Natural killer cell (primary cell): ENCODE measurements around the gene PTBP2. TPM values are rescaled to one million over a fixed set of nuclear protein-coding genes. Genes with fewer than 3 reads are reported as not detected.

Experiments
- ATAC-seq, 3 donors: fragments of 150-1000 bp in 2 of 3; fragments of 200-7000 bp in 1 of 3; cut with Tn5 transposase; 1 replicate in 1 of 3; 2 replicates in 2 of 3; pipeline ENCODE4 v1.10.0; 2021; ENCODE audit warnings: mild to moderate bottlenecking in 2 of 3, moderate library complexity in 2 of 3
- DNase-seq, 2 donors: peaks; one replicate each; pipeline versions ENCODE4 v3.0.0 to v3.0.0-alpha.2; 2013 to 2021; ENCODE audit warnings: mixed read lengths in 1 of 2
- H3K27ac ChIP-seq: one replicate; pipeline ENCODE4 v1.5.1; 2013; ENCODE audit warnings: mild to moderate bottlenecking, low read length
- H3K27me3 ChIP-seq: one replicate; pipeline ENCODE4 v1.6.1; 2013; ENCODE audit warnings: low read length; ENCODE audit not compliant: control insufficient read depth, insufficient read depth
- H3K36me3 ChIP-seq: one replicate; pipeline ENCODE4 v1.6.1; 2013; ENCODE audit warnings: low read length; ENCODE audit not compliant: control insufficient read depth, insufficient read depth
- H3K4me1 ChIP-seq: one replicate; pipeline ENCODE4 v1.6.1; 2013; ENCODE audit warnings: low read length; ENCODE audit not compliant: control insufficient read depth, insufficient read depth
- H3K4me3 ChIP-seq: one replicate; pipeline ENCODE4 v1.5.1; 2013; ENCODE audit warnings: low read length
- H3K9me3 ChIP-seq: one replicate; pipeline ENCODE4 v1.6.1; 2013; ENCODE audit warnings: low read length; ENCODE audit not compliant: control insufficient read depth, insufficient read depth
- H3K27ac Mint-ChIP-seq, 2 donors: one replicate each; pipeline ENCODE4 v1.8.0; 2022; ENCODE audit warnings: mild to moderate bottlenecking in 2 of 2, mixed read lengths in 2 of 2, moderate library complexity in 1 of 2
- H3K27me3 Mint-ChIP-seq, 2 donors: one replicate each; pipeline ENCODE4 v1.8.0; 2022; ENCODE audit warnings: low read depth in 2 of 2, mixed read lengths in 2 of 2
- H3K36me3 Mint-ChIP-seq: one replicate; pipeline ENCODE4 v1.8.0; 2022; ENCODE audit warnings: mixed read lengths
- H3K4me1 Mint-ChIP-seq, 2 donors: one replicate each; pipeline ENCODE4 v1.8.0; 2022; ENCODE audit warnings: mixed read lengths in 2 of 2
- H3K4me3 Mint-ChIP-seq: one replicate; pipeline ENCODE4 v1.8.0; 2022; ENCODE audit warnings: mild to moderate bottlenecking, moderate library complexity, mixed read lengths
- H3K9me3 Mint-ChIP-seq, 2 donors: one replicate each; pipeline ENCODE4 v1.8.0; 2022; ENCODE audit warnings: mixed read lengths in 2 of 2
- CTCF ChIP-seq: fragments of 200-600 bp; IDR thresholded peaks from one replicate; pipeline ENCODE4 v1.8.0; 2022; ENCODE audit warnings: antibody characterized with exemption
- WGBS: methylation state at CpG from one replicate; pipeline ENCODE4 v1.1.7; 2013; ENCODE audit warnings: missing lambda C conversion rate; ENCODE audit not compliant: insufficient coverage; 5-methylcytosine and 5-hydroxymethylcytosine counted together
- intact Hi-C: fragments of 100-400 bp; cut with micrococcal nuclease; formaldehyde crosslinking; loops from one replicate; pipeline ENCODE4 v1.14.2; 2022
- total RNA-seq, 4 donors: library from RNA; stranded (reverse); fragments of 120-200 nt in 1 of 4; gene quantifications; one replicate each; pipeline versions ENCODE4 v1.2.3 to v1.2.4, GENCODE V29; 2013 to 2022

Gene PTBP2
- total RNA-seq, 3 donors from 2014 or later (not counting 1 experiment from before 2014, with no cell fraction given): 29.1 to 33.2 (median 33.1) TPM

GRCh38 chr1:96843196-96843595 is 121.6 kb downstream of the PTBP2 start:
- Mint-ChIP-seq H3K27me3 (no peaks in the 10 kb centered on the region), H3K36me3 (no peaks in the 10 kb centered on the region), H3K4me1 (no peaks in the 10 kb centered on the region), H3K27ac (no peak overlapping the region), H3K4me3 (no peak overlapping the region), H3K9me3 (no peaks in the 10 kb centered on the region)
- Histone ChIP-seq H3K9me3 (no peaks in the 10 kb centered on the region), H3K27ac (no peak overlapping the region), H3K27me3 (no peaks in the 10 kb centered on the region), H3K36me3 (no peaks in the 10 kb centered on the region), H3K4me3 (no peak overlapping the region), H3K4me1 (no peaks in the 10 kb centered on the region)
- DNase-seq (no peak), ATAC-seq (no peak)
- 65% methylated on average over 3 of the region's 3 CpGs for WGBS
- intact Hi-C loops: no loop called here
- no peak for TF ChIP-seq CTCF

- Histone ChIP-seq H3K4me3 (no peak overlapping the region), H3K27me3 (no peaks in the 10 kb centered on the region), H3K9me3 (no peaks in the 10 kb centered on the region), H3K36me3 (no peaks in the 10 kb centered on the region), H3K4me1 (no peaks in the 10 kb centered on the region), H3K27ac (no peak overlapping the region)
- H3K9me3 Mint-ChIP-seq: no peaks in the 10 kb centered on the region
- intact Hi-C loops: no loop called here
- no peaks in the 10 kb centered on the region for H3K27me3 Mint-ChIP-seq
- no peak for ATAC-seq
- no peak for TF ChIP-seq CTCF
- H3K4me1 Mint-ChIP-seq: no peaks in the 10 kb centered on the region
- no peak for DNase-seq
- H3K4me3 Mint-ChIP-seq: no peak overlapping the region
- WGBS: 79% methylated on average over 1 of the region's 1 CpG
- H3K36me3 Mint-ChIP-seq: no peaks in the 10 kb centered on the region
- H3K27ac Mint-ChIP-seq: no peak overlapping the region
These were observed 122.0 kb downstream of the PTBP2 start for GRCh38 chr1:96843601-96844000.

GRCh38 chr1:96845464-96845863 is 123.9 kb downstream of the PTBP2 start:
- no peaks in the 10 kb centered on the region for H3K27me3 Mint-ChIP-seq
- H3K27ac Mint-ChIP-seq: no peak overlapping the region
- no peaks in the 10 kb centered on the region for H3K4me1 Mint-ChIP-seq
- ATAC-seq: peak in 2 of 3 donors; percentile 55 to 61
- WGBS: 60% methylated on average over 8 of the region's 8 CpGs
- H3K36me3 ChIP-seq: no peaks in the 10 kb centered on the region
- intact Hi-C loops: no loop called here
- peak; percentile 26 for TF ChIP-seq CTCF
- no peak overlapping the region for H3K27ac ChIP-seq
- H3K36me3 Mint-ChIP-seq: no peaks in the 10 kb centered on the region
- H3K27me3 ChIP-seq: no peaks in the 10 kb centered on the region
- H3K9me3 ChIP-seq: no peaks in the 10 kb centered on the region
- DNase-seq: peak in 1 of 2 donors; percentile 38
- no peaks in the 10 kb centered on the region for H3K4me1 ChIP-seq
- H3K9me3 Mint-ChIP-seq: no peaks in the 10 kb centered on the region
- H3K4me3 Mint-ChIP-seq: no peak overlapping the region
- H3K4me3 ChIP-seq: no peak overlapping the region

GRCh38 chr1:96861836-96862235 is 140.3 kb downstream of the PTBP2 start:
- 83% methylated on average over 2 of the region's 2 CpGs for WGBS
- no peak for TF ChIP-seq CTCF
- H3K27ac Mint-ChIP-seq: no peak overlapping the region
- H3K27me3 Mint-ChIP-seq: no peaks in the 10 kb centered on the region
- H3K36me3 Mint-ChIP-seq: peaks cover 6% of the 10 kb centered on the region
- DNase-seq (no peak), ATAC-seq (no peak)
- H3K27me3 ChIP-seq: no peaks in the 10 kb centered on the region
- H3K36me3 ChIP-seq: no peaks in the 10 kb centered on the region
- no peaks in the 10 kb centered on the region for H3K4me1 ChIP-seq
- H3K4me3 Mint-ChIP-seq: no peak overlapping the region
- H3K4me3 ChIP-seq: no peak overlapping the region
- peaks cover 5 to 11% of the 10 kb centered on the region in 2 donors for H3K9me3 Mint-ChIP-seq
- no peak overlapping the region for H3K27ac ChIP-seq
- H3K4me1 Mint-ChIP-seq: no peaks in the 10 kb centered on the region
- H3K9me3 ChIP-seq: no peaks in the 10 kb centered on the region
- intact Hi-C loops: no loop called here
